ENCODE data around the gene CISH.

GRCh38 chr3:50559702-50560101, 51.9 kb downstream of the CISH start:
- no peak for TF ChIP-seq CTCF (conservative IDR thresholded peaks at IDR 0.05; ENCODE audit: low read length)
- TF ChIP-seq EZH2phosphoT487 (IDR thresholded peaks at IDR 0.05; ENCODE audit: borderline replicate concordance): no peak
